ENCODE results near the gene EFNA5. TPM values are rescaled to one million over a fixed set of nuclear protein-coding genes. Genes with fewer than 3 reads are reported as not detected.

The EFNA5 gene
- polyA plus RNA-seq, 3 donors, result 0.01 TPM; not detected in 2

GRCh38 chr5:107634981-107635848 lies 35.5 kb downstream of the EFNA5 start:
- no CpG with 5 or more reads among the region's 7 CpGs for WGBS (ENCODE audit: insufficient coverage)
- H3K9me3 Mint-ChIP-seq, result peaks cover 0 to 4% (median 0%) of the 10 kb centered on the region in 7 donors

More at GRCh38 chr5:107634981-107635848, 35.5 kb downstream of the EFNA5 start:
- Histone ChIP-seq H3K36me3 (replicated peaks in 1 of 2; ENCODE audit: control insufficient read depth in 1 of 2, insufficient read depth in 2 of 2, low read length in 2 of 2) (no peaks in the 10 kb centered on the region), H3K9ac (ENCODE audit: insufficient read depth, low read length, poor library complexity, severe bottlenecking) (no peak overlapping the region), H3K79me2 (ENCODE audit: insufficient read depth, low read length) (no peaks in the 10 kb centered on the region), H2AFZ (ENCODE audit: insufficient read depth, low read depth, low read length, poor library complexity, severe bottlenecking) (no peak overlapping the region), H3K27me3 (ENCODE audit: control insufficient read depth in 2 of 2, insufficient read depth in 2 of 2, low read length in 2 of 2) (no peaks in the 10 kb centered on the region), H3K27ac (ENCODE audit: low read depth in 1 of 2, low read length in 2 of 2) (no peak overlapping the region), H3K4me1 (ENCODE audit: control insufficient read depth in 1 of 2, insufficient read depth in 2 of 2, low read length in 2 of 2) (no peaks in the 10 kb centered on the region), H4K20me1 (ENCODE audit: insufficient read depth, low read length) (no peaks in the 10 kb centered on the region), H3K4me3 (replicated peaks in 1 of 3; ENCODE audit: low read depth in 2 of 3, low read length in 3 of 3) (no peak overlapping the region), H3K9me3 (replicated peaks in 1 of 2; ENCODE audit: control insufficient read depth in 1 of 2, insufficient read depth in 1 of 2, low read length in 2 of 2) (peaks cover 0 to 4% of the 10 kb centered on the region in 2 donors), H3K4me2 (replicated peaks; ENCODE audit: extremely low read depth, low read length, poor library complexity, severe bottlenecking) (no peak overlapping the region)
- H3K36me3 Mint-ChIP-seq, result no peaks in the 10 kb centered on the region
- TF ChIP-seq CTCF (IDR thresholded peaks at IDR 0.05), result no peak
- no peak overlapping the region for H3K27ac Mint-ChIP-seq
- H3K27me3 Mint-ChIP-seq (ENCODE audit: low read depth in 3 of 3), result peaks cover 0 to 1% (median 0%) of the 10 kb centered on the region in 3 donors
- no peak overlapping the region for H3K4me3 Mint-ChIP-seq
- intact Hi-C loops (cut with micrococcal nuclease), result no loop called here
- no peaks in the 10 kb centered on the region for H3K4me1 Mint-ChIP-seq
- no peak for DNase-seq

All from CD14-positive monocyte (primary cell).